ENCODE measurements around the gene TGM2. TPM values are rescaled to one million over a fixed set of nuclear protein-coding genes. Genes with fewer than 3 reads are reported as not detected.

The TGM2 gene
- polyA plus RNA-seq, 2 of the 4 experiments (the other 2 are of a cell fraction), result 173 to 441 TPM

GRCh38 chr20:38167851-38168760, 3.0 kb upstream of the TGM2 start (continued):
- TF ChIP-seq, protein P1, sequence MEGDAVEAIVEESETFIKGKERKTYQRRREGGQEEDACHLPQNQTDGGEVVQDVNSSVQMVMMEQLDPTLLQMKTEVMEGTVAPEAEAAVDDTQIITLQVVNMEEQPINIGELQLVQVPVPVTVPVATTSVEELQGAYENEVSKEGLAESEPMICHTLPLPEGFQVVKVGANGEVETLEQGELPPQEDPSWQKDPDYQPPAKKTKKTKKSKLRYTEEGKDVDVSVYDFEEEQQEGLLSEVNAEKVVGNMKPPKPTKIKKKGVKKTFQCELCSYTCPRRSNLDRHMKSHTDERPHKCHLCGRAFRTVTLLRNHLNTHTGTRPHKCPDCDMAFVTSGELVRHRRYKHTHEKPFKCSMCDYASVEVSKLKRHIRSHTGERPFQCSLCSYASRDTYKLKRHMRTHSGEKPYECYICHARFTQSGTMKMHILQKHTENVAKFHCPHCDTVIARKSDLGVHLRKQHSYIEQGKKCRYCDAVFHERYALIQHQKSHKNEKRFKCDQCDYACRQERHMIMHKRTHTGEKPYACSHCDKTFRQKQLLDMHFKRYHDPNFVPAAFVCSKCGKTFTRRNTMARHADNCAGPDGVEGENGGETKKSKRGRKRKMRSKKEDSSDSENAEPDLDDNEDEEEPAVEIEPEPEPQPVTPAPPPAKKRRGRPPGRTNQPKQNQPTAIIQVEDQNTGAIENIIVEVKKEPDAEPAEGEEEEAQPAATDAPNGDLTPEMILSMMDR (IDR thresholded peaks at IDR 0.05), result no peak
- TF ChIP-seq POLR2AphosphoS2 (conservative IDR thresholded peaks at IDR 0.05; ENCODE audit: low read length), result no peak
- TF ChIP-seq EHMT2 (IDR thresholded peaks at IDR 0.05; ENCODE audit: low read depth), result no peak
- 0 out of 2 replicates have a peak, but pooled peaks have one; percentile 35 for TF ChIP-seq KDM1A (IDR thresholded peaks at IDR 0.05; ENCODE audit: low read depth)
- TF ChIP-seq NR3C1 (IDR thresholded peaks at IDR 0.05), result no peak
- peak; percentile 48 for TF ChIP-seq JUNB (IDR thresholded peaks at IDR 0.05)
- TF ChIP-seq, protein P2, sequence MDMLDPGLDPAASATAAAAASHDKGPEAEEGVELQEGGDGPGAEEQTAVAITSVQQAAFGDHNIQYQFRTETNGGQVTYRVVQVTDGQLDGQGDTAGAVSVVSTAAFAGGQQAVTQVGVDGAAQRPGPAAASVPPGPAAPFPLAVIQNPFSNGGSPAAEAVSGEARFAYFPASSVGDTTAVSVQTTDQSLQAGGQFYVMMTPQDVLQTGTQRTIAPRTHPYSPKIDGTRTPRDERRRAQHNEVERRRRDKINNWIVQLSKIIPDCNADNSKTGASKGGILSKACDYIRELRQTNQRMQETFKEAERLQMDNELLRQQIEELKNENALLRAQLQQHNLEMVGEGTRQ (IDR thresholded peaks at IDR 0.05), result no peak
- TF ChIP-seq EHF (CRISPR knock-in tag; IDR thresholded peaks at IDR 0.05), result peak; percentile 58
- no peak for TF ChIP-seq PBX3 (IDR thresholded peaks at IDR 0.05)
- peak; percentile 55 for TF ChIP-seq FOSL2 (IDR thresholded peaks at IDR 0.05)
- TF ChIP-seq FOSL2 (CRISPR knock-in tag; IDR thresholded peaks at IDR 0.05), result peak; percentile 87
- no peak for TF ChIP-seq REST (IDR thresholded peaks at IDR 0.05)
- TF ChIP-seq JUN (IDR thresholded peaks at IDR 0.05), result peak; percentile 83 to 97; a peak in 4 of 5 replicates
- TF ChIP-seq HEYL (CRISPR knock-in tag; IDR thresholded peaks at IDR 0.05), result no peak
- TF ChIP-seq RNF2 (IDR thresholded peaks at IDR 0.05; ENCODE audit: borderline replicate concordance, low read depth), result no peak
- no peak for TF ChIP-seq ZC3H11A (IDR thresholded peaks at IDR 0.05)
- TF ChIP-seq TFCP2L1 (CRISPR knock-in tag; IDR thresholded peaks at IDR 0.05), result no peak

DNA sequence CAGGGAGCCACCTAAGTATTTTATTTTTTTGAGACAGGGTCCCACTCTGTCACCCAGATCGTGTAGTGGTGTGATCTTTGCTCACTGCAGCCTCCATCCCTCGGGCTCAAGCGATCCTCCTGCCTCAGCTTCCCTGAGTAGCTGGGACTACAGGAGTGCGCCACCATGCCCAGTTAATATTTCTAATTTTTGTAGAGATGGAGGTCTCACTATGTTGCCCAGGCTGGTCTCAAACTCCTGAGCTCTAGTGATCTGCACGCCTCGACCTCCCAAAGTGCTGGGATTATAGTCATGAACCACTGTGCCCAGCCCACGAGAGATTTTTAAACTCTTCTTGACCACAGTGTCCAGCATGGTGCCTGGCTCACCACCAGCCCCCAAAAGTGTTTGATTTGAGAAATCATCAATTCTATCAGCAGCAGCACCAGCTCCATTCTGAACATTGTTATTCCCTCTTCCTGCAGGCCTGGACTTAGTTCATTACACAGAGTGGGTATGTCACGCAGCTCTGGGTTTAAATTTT, 2.3 kb upstream of the TGM2 start:
- ChIA-PET POLR2A (interaction anchor here (0.9 to 2.3 kb wide), 2 partner anchors 7 to 50 kb away, joined by 3 to 8 read pairs; no protein-coding TSS in a partner anchor), CTCF (interaction anchor here (0.6 to 32.6 kb wide), 18 partner anchors 10 to 603 kb away, joined by 3 to 818 read pairs (median 4); no protein-coding TSS in a partner anchor)
- 85% methylated on average over 8 of the region's 8 CpGs for WGBS (ENCODE audit: missing lambda C conversion rate)
- H3K27ac ChIP-seq, result peak overlapping the region; percentile 91 to 93
- H3K4me3 ChIP-seq, result no peak overlapping the region
- DNase-seq (ENCODE audit: low read depth in 1 of 2, low spot score in 1 of 2), result no peak
- TF ChIP-seq SREBF2 (IDR thresholded peaks at IDR 0.05) (no peak), TP53 (CRISPR knock-in tag; IDR thresholded peaks at IDR 0.05) (no peak), RFX5 (IDR thresholded peaks at IDR 0.05) (no peak), TFCP2L1 (CRISPR knock-in tag; IDR thresholded peaks at IDR 0.05) (0 out of 2 replicates have a peak, but pooled peaks have one; percentile 7), MYC (IDR thresholded peaks at IDR 0.05; ENCODE audit: borderline replicate concordance, low read length) (no peak), HOXB5 (CRISPR knock-in tag; IDR thresholded peaks at IDR 0.05) (no peak), ATOH8 (CRISPR knock-in tag; IDR thresholded peaks at IDR 0.05; ENCODE audit: low read depth) (no peak)
- H3K9me3 ChIP-seq, result no peaks in the 10 kb centered on the region
- no peak for FAIRE-seq
- peaks cover 89% of the 10 kb centered on the region for H3K4me1 ChIP-seq
- ATAC-seq, result no peak
- H3K4me2 ChIP-seq, result peak overlapping the region; percentile 62
